ENCODE measurements around the gene AAMP.

DNA sequence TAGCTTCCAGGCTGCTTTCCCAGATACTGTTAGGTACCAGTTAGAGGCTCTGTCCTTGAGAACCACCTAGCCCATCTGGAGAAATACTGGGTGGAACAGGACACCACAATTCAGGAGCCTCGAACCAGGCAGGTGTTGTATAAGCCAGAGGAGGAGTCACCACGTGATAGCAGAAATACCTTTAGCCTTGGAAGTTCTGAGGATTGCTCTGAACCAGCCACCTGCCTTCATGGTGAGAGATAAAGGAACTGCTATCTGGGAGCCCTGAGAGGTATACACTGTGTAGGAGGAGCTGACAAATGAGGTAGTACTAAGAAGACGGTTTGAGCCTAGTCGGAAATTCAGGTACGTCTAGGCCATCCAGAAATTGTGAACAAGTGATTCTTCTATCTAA, 16.7 kb downstream of the AAMP start:
- TF ChIP-seq POLR2A (IDR thresholded peaks at IDR 0.05; ENCODE audit: low read depth): no peak
- TF ChIP-seq, protein P1, sequence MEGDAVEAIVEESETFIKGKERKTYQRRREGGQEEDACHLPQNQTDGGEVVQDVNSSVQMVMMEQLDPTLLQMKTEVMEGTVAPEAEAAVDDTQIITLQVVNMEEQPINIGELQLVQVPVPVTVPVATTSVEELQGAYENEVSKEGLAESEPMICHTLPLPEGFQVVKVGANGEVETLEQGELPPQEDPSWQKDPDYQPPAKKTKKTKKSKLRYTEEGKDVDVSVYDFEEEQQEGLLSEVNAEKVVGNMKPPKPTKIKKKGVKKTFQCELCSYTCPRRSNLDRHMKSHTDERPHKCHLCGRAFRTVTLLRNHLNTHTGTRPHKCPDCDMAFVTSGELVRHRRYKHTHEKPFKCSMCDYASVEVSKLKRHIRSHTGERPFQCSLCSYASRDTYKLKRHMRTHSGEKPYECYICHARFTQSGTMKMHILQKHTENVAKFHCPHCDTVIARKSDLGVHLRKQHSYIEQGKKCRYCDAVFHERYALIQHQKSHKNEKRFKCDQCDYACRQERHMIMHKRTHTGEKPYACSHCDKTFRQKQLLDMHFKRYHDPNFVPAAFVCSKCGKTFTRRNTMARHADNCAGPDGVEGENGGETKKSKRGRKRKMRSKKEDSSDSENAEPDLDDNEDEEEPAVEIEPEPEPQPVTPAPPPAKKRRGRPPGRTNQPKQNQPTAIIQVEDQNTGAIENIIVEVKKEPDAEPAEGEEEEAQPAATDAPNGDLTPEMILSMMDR (IDR thresholded peaks at IDR 0.05): no peak

Measured in esophagus muscularis mucosa (tissue), 3 donors.